Suprapubic skin (tissue), 4 donors: ENCODE results near the gene CMTM7. TPM values are rescaled to one million over a fixed set of nuclear protein-coding genes. Genes with fewer than 3 reads are reported as not detected.
A peak's percentile ranks its signal among the peaks of the same experiment; 100 is the strongest.

Experiments used
- DNase-seq, 2 donors: peaks; one replicate each; pipeline ENCODE4 v3.0.0-alpha.2; 2019; ENCODE audit warnings: low spot score in 2 of 2
- H3K27ac ChIP-seq: fragments of 200-600 bp; sonication (generic); one replicate; pipeline ENCODE4 v1.5.1; 2019
- H3K27me3 ChIP-seq: fragments of 200-600 bp; sonication (generic); one replicate; pipeline ENCODE4 v1.5.1; 2019
- H3K36me3 ChIP-seq: fragments of 200-600 bp; sonication (generic); one replicate; pipeline ENCODE4 v1.5.1; 2019
- H3K4me1 ChIP-seq: fragments of 200-600 bp; sonication (generic); one replicate; pipeline ENCODE4 v1.5.1; 2019
- H3K4me3 ChIP-seq: fragments of 200-600 bp; sonication (generic); one replicate; pipeline ENCODE4 v1.5.1; 2019; ENCODE audit warnings: mild to moderate bottlenecking
- H3K9me3 ChIP-seq: fragments of 200-600 bp; sonication (generic); one replicate; pipeline ENCODE4 v1.5.1; 2019
- EP300 ChIP-seq: sonication (generic); formaldehyde crosslinking; IDR thresholded peaks from one replicate; pipeline ENCODE4 v1.6.1; 2017; ENCODE audit warnings: antibody characterized with exemption
- POLR2A ChIP-seq, 2 donors: fragments of 450-650 bp; IDR thresholded peaks; one replicate each; pipeline ENCODE4 v1.6.1; 2017; ENCODE audit warnings: antibody characterized with exemption in 2 of 2, mild to moderate bottlenecking in 2 of 2, moderate library complexity in 2 of 2
- POLR2AphosphoS5 ChIP-seq, 3 donors: sonication (generic); formaldehyde crosslinking; IDR thresholded peaks; one replicate each; pipeline ENCODE4 v1.6.1; 2017; ENCODE audit warnings: antibody characterized with exemption in 3 of 3
- WGBS: methylation state at CpG from one replicate; pipeline ENCODE4 v1.1.5; 2018; 5-methylcytosine and 5-hydroxymethylcytosine counted together
- total RNA-seq, 4 donors: library from RNA; depleted of rRNA; stranded (reverse); fragments of >200 nt; gene quantifications; one replicate each; pipeline ENCODE4 v1.1.0, GENCODE V29; 2016
- TF ChIP-seq, protein P1 (sequence below), 2 donors: fragments of 200-600 bp in 1 of 2; fragments of 450-650 bp in 1 of 2; sonication (generic) in 1 of 2; IDR thresholded peaks; one replicate each; pipeline ENCODE4 v1.5.1; 2016 to 2019; ENCODE audit warnings: antibody characterized with exemption in 2 of 2, mild to moderate bottlenecking in 1 of 2, moderate library complexity in 1 of 2

Gene CMTM7
- total RNA-seq, 4 donors from 2014 or later, result 7.5 to 14.7 (median 10.9) TPM

- Histone ChIP-seq H3K27me3 (no peaks in the 10 kb centered on the region), H3K27ac (no peak overlapping the region), H3K36me3 (peaks cover 9% of the 10 kb centered on the region), H3K4me1 (no peaks in the 10 kb centered on the region), H3K4me3 (no peak overlapping the region), H3K9me3 (no peaks in the 10 kb centered on the region)
- 83% methylated on average over 3 of the region's 4 CpGs for WGBS
- DNase-seq, result peak in 1 of 2 donors; percentile 27
- TF ChIP-seq, protein P1, sequence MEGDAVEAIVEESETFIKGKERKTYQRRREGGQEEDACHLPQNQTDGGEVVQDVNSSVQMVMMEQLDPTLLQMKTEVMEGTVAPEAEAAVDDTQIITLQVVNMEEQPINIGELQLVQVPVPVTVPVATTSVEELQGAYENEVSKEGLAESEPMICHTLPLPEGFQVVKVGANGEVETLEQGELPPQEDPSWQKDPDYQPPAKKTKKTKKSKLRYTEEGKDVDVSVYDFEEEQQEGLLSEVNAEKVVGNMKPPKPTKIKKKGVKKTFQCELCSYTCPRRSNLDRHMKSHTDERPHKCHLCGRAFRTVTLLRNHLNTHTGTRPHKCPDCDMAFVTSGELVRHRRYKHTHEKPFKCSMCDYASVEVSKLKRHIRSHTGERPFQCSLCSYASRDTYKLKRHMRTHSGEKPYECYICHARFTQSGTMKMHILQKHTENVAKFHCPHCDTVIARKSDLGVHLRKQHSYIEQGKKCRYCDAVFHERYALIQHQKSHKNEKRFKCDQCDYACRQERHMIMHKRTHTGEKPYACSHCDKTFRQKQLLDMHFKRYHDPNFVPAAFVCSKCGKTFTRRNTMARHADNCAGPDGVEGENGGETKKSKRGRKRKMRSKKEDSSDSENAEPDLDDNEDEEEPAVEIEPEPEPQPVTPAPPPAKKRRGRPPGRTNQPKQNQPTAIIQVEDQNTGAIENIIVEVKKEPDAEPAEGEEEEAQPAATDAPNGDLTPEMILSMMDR (IDR thresholded peaks at IDR 0.05), result no peak
- TF ChIP-seq POLR2A (IDR thresholded peaks at IDR 0.05) (no peak), EP300 (no peak), POLR2AphosphoS5 (IDR thresholded peaks at IDR 0.05) (no peak)
Measured at GRCh38 chr3:32452009-32452408, 60.4 kb downstream of the CMTM7 start.

- DNase-seq, result peak in 1 of 2 donors; percentile 7
- TF ChIP-seq POLR2A (IDR thresholded peaks at IDR 0.05) (no peak), POLR2AphosphoS5 (IDR thresholded peaks at IDR 0.05) (no peak), EP300 (no peak)
- TF ChIP-seq, protein P1 (IDR thresholded peaks at IDR 0.05), result no peak
- H3K36me3 ChIP-seq, result peaks cover 9% of the 10 kb centered on the region
Measured at GRCh38 chr3:32453346-32453745, 61.7 kb downstream of the CMTM7 start.

DNA sequence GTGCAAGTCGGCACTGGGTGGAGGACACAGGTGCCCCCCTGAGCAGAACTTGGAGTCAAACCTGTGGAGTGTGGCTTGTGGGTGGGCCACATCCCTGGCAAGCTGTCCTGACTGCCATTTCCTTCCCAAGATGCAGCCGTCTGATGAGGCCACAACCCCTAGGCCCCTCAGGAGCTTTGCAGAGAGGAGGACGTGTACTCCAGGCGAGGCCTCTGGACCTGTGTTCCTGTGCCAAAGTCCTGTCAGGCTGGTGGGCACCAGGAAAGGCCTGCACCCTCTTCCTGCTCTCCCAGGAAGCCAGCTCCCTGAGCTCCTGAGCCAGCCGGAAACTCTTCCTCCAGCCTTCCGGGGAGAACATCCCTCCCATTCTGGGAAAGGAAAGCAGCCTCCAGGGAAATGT, 62.5 kb downstream of the CMTM7 start:
- no peaks in the 10 kb centered on the region for H3K9me3 ChIP-seq
- H3K4me3 ChIP-seq, result no peak overlapping the region
- H3K36me3 ChIP-seq, result peaks cover 9% of the 10 kb centered on the region
- WGBS, result 91% methylated on average over 5 of the region's 6 CpGs
- DNase-seq, result peak in 1 of 2 donors; percentile 31
- TF ChIP-seq POLR2AphosphoS5 (IDR thresholded peaks at IDR 0.05), result no peak
- TF ChIP-seq EP300, result no peak
- no peak for TF ChIP-seq POLR2A (IDR thresholded peaks at IDR 0.05)
- TF ChIP-seq, protein P1 (IDR thresholded peaks at IDR 0.05), result no peak
- no peaks in the 10 kb centered on the region for H3K27me3 ChIP-seq
- H3K27ac ChIP-seq, result no peak overlapping the region
- no peaks in the 10 kb centered on the region for H3K4me1 ChIP-seq

More at GRCh38 chr3:32453346-32453745, 61.7 kb downstream of the CMTM7 start:
- Histone ChIP-seq H3K9me3 (no peaks in the 10 kb centered on the region), H3K27me3 (no peaks in the 10 kb centered on the region), H3K27ac (no peak overlapping the region), H3K4me1 (no peaks in the 10 kb centered on the region), H3K4me3 (no peak overlapping the region)
- WGBS, result 96% methylated on average over 5 of the region's 5 CpGs

- no peak for DNase-seq
- Histone ChIP-seq H3K27me3 (no peaks in the 10 kb centered on the region), H3K9me3 (no peaks in the 10 kb centered on the region), H3K4me1 (peaks cover 2% of the 10 kb centered on the region), H3K4me3 (no peak overlapping the region), H3K27ac (no peak overlapping the region), H3K36me3 (peaks cover 9% of the 10 kb centered on the region)
- WGBS, result 93% methylated on average over 12 of the region's 15 CpGs
- no peak for TF ChIP-seq POLR2A (IDR thresholded peaks at IDR 0.05)
- TF ChIP-seq, protein P1 (IDR thresholded peaks at IDR 0.05), result no peak
- no peak for TF ChIP-seq POLR2AphosphoS5 (IDR thresholded peaks at IDR 0.05)
- TF ChIP-seq EP300, result no peak
Measured at GRCh38 chr3:32454731-32455608, 63.3 kb downstream of the CMTM7 start.

GRCh38 chr3:32455609-32456428, 64.2 kb downstream of the CMTM7 start:
- DNase-seq, result no peak
- TF ChIP-seq, protein P1 (IDR thresholded peaks at IDR 0.05), result no peak
- no peak for TF ChIP-seq POLR2AphosphoS5 (IDR thresholded peaks at IDR 0.05)
- TF ChIP-seq EP300, result no peak
- no peak for TF ChIP-seq POLR2A (IDR thresholded peaks at IDR 0.05)
- Histone ChIP-seq H3K4me3 (no peak overlapping the region), H3K9me3 (no peaks in the 10 kb centered on the region), H3K4me1 (peaks cover 10% of the 10 kb centered on the region), H3K36me3 (peaks cover 9% of the 10 kb centered on the region), H3K27ac (no peak overlapping the region), H3K27me3 (no peaks in the 10 kb centered on the region)
- 81% methylated on average over 10 of the region's 15 CpGs for WGBS
